Right lobe of liver (tissue), 4 donors: ENCODE data around the gene TEX11.

Source experiments
- POLR2A ChIP-seq: fragments of 450-650 bp; IDR thresholded peaks from one replicate; pipeline ENCODE4 v1.6.1; 2017; ENCODE audit warnings: antibody characterized with exemption, mild to moderate bottlenecking
- TF ChIP-seq, protein P1 (sequence below), 4 donors: fragments of 200-600 bp in 3 of 4; fragments of 450-650 bp in 1 of 4; IDR thresholded peaks; one replicate each; pipeline versions ENCODE4 v1.5.1 to v1.8.0; 2016 to 2022; ENCODE audit warnings: antibody characterized with exemption in 4 of 4, mild to moderate bottlenecking in 2 of 4
- donor health status: DM: no; HTN: no; CAD: no.
- donor health status: DM: no; HTN: no; CAD: no.
- donor health status: DM: no; HTN: yes; CAD: no.

DNA sequence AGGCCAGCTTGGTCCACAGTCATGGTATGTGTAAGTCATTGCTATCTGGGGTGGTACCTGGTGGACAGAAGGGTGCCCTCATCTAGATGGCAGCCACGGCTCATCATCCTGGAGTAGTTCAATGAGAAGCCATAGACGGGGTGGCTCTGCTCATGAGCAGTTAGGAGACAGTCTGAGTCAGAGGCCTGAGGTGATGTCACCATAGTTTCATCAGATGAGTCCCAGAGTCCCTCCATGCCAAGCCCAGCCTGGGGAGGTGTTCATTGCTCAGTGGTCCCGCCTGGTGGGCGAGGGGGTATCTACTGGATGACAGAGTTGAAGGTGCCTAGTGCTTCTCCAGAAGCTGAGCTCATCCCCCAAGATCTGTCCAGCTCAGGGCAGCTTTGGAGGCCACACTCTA lies 414.1 kb downstream of the TEX11 start:
- TF ChIP-seq, protein P1, sequence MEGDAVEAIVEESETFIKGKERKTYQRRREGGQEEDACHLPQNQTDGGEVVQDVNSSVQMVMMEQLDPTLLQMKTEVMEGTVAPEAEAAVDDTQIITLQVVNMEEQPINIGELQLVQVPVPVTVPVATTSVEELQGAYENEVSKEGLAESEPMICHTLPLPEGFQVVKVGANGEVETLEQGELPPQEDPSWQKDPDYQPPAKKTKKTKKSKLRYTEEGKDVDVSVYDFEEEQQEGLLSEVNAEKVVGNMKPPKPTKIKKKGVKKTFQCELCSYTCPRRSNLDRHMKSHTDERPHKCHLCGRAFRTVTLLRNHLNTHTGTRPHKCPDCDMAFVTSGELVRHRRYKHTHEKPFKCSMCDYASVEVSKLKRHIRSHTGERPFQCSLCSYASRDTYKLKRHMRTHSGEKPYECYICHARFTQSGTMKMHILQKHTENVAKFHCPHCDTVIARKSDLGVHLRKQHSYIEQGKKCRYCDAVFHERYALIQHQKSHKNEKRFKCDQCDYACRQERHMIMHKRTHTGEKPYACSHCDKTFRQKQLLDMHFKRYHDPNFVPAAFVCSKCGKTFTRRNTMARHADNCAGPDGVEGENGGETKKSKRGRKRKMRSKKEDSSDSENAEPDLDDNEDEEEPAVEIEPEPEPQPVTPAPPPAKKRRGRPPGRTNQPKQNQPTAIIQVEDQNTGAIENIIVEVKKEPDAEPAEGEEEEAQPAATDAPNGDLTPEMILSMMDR (IDR thresholded peaks at IDR 0.05): no peak
- TF ChIP-seq POLR2A: no peak
